Common myeloid progenitor, CD34-positive (primary cell): Measurements from ENCODE around the gene TUG1.

Experiments
- CTCF ChIA-PET: fragments of 350-600 bp; sonication (Branson Sonifier 250); formaldehyde crosslinking; loops from one replicate; lab custom pipeline; 2021; ENCODE audit warnings: antibody characterized with exemption; lab: Charles Lee
- POLR2A ChIA-PET: fragments of 350-600 bp; sonication (Branson Sonifier 250); formaldehyde crosslinking; loops from one replicate; lab custom pipeline; 2021; ENCODE audit warnings: antibody characterized with exemption; lab: Charles Lee
- DNase-seq, 3 donors: peaks; one replicate each; pipeline versions ENCODE4 v3.0.0 to v3.0.0-alpha.2; 2013
- H3K27ac ChIP-seq, 2 experiments: 1 replicate in 1 of 2; 2 replicates in 1 of 2; pipeline ENCODE4 v1.7.0; 2013; ENCODE audit warnings: inconsistent platforms in 2 of 2, low read length in 2 of 2, mild to moderate bottlenecking in 2 of 2, low read depth in 1 of 2, moderate library complexity in 1 of 2; ENCODE audit not compliant: severe bottlenecking in 2 of 2, insufficient read depth in 1 of 2, poor library complexity in 1 of 2
- H3K27me3 ChIP-seq, 5 experiments: replicated peaks in 2 of 5; 1 replicate in 3 of 5; 2 replicates in 2 of 5; pipeline versions ENCODE4 v1.6.1 to v1.7.0; 2013; ENCODE audit warnings: low read length in 4 of 5, mild to moderate bottlenecking in 2 of 5, moderate library complexity in 2 of 5, inconsistent platforms in 1 of 5; ENCODE audit not compliant: insufficient read depth in 5 of 5, control insufficient read depth in 4 of 5
- H3K36me3 ChIP-seq, 4 experiments: 1 replicate in 2 of 4; 2 replicates in 2 of 4; pipeline versions ENCODE4 v1.6.1 to v1.7.0; 2013; ENCODE audit warnings: low read length in 3 of 4, control low read depth in 1 of 4, mild to moderate bottlenecking in 1 of 4; ENCODE audit not compliant: control insufficient read depth in 4 of 4, insufficient read depth in 4 of 4
- H3K4me1 ChIP-seq, 4 experiments: 1 replicate in 3 of 4; 2 replicates in 1 of 4; pipeline versions ENCODE4 v1.6.1 to v1.7.1; 2013; ENCODE audit warnings: low read length in 3 of 4, mild to moderate bottlenecking in 3 of 4, control low read depth in 1 of 4, inconsistent platforms in 1 of 4, moderate library complexity in 1 of 4; ENCODE audit not compliant: control insufficient read depth in 4 of 4, insufficient read depth in 4 of 4; ENCODE audit errors: control extremely low read depth in 1 of 4
- H3K4me3 ChIP-seq, 7 experiments: 1 replicate in 4 of 7; 2 replicates in 3 of 7; pipeline versions ENCODE4 v1.5.1 to v1.7.0; 2013; ENCODE audit warnings: mild to moderate bottlenecking in 7 of 7, low read length in 6 of 7, moderate library complexity in 6 of 7, inconsistent platforms in 2 of 7, low read depth in 2 of 7, control low read depth in 1 of 7; ENCODE audit not compliant: insufficient read depth in 4 of 7, control insufficient read depth in 1 of 7; ENCODE audit errors: extremely low read depth in 1 of 7
- H3K9me3 ChIP-seq, 5 experiments: 1 replicate in 4 of 5; 2 replicates in 1 of 5; pipeline versions ENCODE4 v1.6.1 to v1.7.1; 2013; ENCODE audit warnings: low read length in 4 of 5, mild to moderate bottlenecking in 2 of 5, inconsistent platforms in 1 of 5, low read depth in 1 of 5, moderate library complexity in 1 of 5; ENCODE audit not compliant: control insufficient read depth in 4 of 5, insufficient read depth in 2 of 5; ENCODE audit errors: control extremely low read depth in 1 of 5
- WGBS: methylation state at CpG from one replicate; pipeline ENCODE4 v1.1.5; 2013; ENCODE audit not compliant: insufficient coverage; 5-methylcytosine and 5-hydroxymethylcytosine counted together

Gene TUG1

DNA sequence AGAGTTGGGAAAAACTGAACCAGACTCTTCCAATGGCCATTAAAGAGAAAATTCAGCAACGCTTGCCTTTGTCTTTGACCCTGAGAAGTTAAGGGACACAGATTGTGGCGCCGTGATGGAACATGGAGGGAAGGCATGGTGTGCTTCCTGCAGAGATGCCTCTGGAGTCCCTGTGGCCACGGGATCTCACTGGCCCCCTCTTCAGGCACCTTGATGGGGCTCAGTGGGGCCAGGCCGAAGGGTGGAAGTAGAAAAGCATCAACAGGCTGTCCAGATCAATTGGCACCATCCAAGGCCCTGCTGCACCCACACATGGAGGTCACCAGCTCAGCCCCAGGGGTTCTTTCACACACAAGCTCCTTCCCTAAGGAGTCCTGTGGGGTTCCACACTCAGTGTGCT is 43.4 kb upstream of the TUG1 start:
- DNase-seq, result no peak
- Histone ChIP-seq H3K36me3 (peaks cover 3 to 62% (median 38%) of the 10 kb centered on the region in 4 experiments), H3K27me3 (peaks cover 0 to 8% (median 0%) of the 10 kb centered on the region in 5 experiments), H3K27ac (no peak overlapping the region), H3K9me3 (no peaks in the 10 kb centered on the region), H3K4me3 (no peak overlapping the region), H3K4me1 (peaks cover 0 to 16% (median 8%) of the 10 kb centered on the region in 4 experiments)
- WGBS, result 92% methylated on average over 5 of the region's 5 CpGs
- POLR2A ChIA-PET, result no interaction called here
- CTCF ChIA-PET, result interaction anchor here (1.8 kb wide), 1 partner anchor 15 kb away, joined by 6 read pairs; no protein-coding TSS in a partner anchor

DNA sequence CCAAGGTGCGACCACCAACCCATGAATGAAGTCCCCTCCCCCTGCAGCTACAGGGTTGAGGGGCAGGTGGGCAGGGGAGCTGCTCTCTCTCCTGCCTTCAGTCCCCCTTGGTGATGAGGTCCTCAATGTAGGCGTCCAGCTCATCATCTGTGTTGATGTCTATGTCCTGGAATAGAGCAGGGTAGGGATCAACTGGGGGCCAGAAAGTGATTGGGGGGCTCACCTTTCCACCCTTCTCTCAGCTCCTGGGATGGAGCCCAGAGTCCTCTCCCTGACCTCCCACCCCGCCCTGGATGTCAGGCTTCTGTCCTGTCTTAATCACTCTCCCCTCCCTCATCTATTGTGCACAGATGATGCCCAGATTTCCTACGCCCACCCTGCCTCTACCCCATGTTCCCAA is 42.4 kb upstream of the TUG1 start:
- no peaks in the 10 kb centered on the region for H3K9me3 ChIP-seq
- no peak overlapping the region for H3K27ac ChIP-seq
- ChIA-PET CTCF (interaction anchor here (1.1 to 1.8 kb wide), 2 partner anchors 14 to 20 kb away, joined by 3 to 6 read pairs; no protein-coding TSS in a partner anchor), POLR2A (no interaction called here)
- H3K36me3 ChIP-seq, result peaks cover 3 to 72% (median 48%) of the 10 kb centered on the region in 4 experiments
- no peak overlapping the region for H3K4me3 ChIP-seq
- peaks cover 0 to 2% (median 0%) of the 10 kb centered on the region in 5 experiments for H3K27me3 ChIP-seq
- no peak for DNase-seq
- WGBS, result 100% methylated on average over 4 of the region's 4 CpGs
- H3K4me1 ChIP-seq, result peaks cover 0 to 6% (median 3%) of the 10 kb centered on the region in 4 experiments

DNA sequence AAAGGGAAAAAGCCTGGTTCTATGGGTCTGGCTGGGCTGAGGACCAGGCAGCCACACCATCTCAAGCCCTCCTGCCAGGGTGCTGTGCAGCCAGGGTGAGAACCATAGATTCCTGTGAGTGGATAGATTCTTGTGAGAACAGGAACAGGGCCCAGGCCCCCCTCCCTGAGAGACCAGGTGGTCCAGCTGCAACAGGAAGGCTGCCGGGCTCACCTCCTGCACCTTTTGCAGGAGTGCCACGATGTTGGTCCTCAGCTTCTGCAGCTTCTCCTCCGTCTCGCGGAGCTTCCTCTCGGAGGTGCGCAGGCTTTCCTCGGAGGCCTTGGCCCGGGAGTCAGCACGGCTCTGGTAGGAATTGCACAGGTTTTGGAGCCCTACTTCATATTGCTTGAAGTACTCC is 41.3 kb upstream of the TUG1 start:
- Histone ChIP-seq H3K27me3 (no peaks in the 10 kb centered on the region), H3K36me3 (peaks cover 4 to 83% (median 58%) of the 10 kb centered on the region in 4 experiments), H3K4me1 (no peaks in the 10 kb centered on the region), H3K27ac (no peak overlapping the region), H3K4me3 (no peak overlapping the region), H3K9me3 (no peaks in the 10 kb centered on the region)
- ChIA-PET CTCF (no interaction called here), POLR2A (interaction anchor here (0.6 kb wide), 1 partner anchor 291 kb away, joined by 3 read pairs; no protein-coding TSS in a partner anchor)
- 97% methylated on average over 6 of the region's 10 CpGs for WGBS
- DNase-seq, result no peak

DNA sequence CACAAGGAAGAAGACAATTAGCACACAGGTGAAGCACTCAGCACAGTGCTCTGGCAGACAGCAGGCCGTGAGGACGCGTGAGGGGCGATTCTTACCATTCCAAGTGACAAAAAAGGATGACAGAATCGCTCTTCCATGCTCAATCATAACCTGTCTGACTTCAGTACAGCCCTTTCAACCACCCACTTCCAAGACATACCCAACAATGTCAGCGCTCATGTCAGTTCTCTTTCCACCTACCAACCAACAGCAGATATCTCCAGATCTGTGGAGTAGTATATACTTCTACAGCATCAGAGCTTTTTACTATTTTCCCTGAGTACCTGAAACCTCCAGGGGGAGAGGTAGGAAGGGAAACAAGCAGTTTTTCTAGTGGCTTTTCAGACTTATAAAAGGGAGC is 40.7 kb upstream of the TUG1 start:
- ChIA-PET CTCF (no interaction called here), POLR2A (no interaction called here)
- no peak for DNase-seq
- WGBS, result 100% methylated on average over 6 of the region's 6 CpGs
- Histone ChIP-seq H3K36me3 (peaks cover 6 to 84% (median 64%) of the 10 kb centered on the region in 4 experiments), H3K4me1 (no peaks in the 10 kb centered on the region), H3K27ac (no peak overlapping the region), H3K27me3 (no peaks in the 10 kb centered on the region), H3K9me3 (no peaks in the 10 kb centered on the region), H3K4me3 (no peak overlapping the region)

DNA sequence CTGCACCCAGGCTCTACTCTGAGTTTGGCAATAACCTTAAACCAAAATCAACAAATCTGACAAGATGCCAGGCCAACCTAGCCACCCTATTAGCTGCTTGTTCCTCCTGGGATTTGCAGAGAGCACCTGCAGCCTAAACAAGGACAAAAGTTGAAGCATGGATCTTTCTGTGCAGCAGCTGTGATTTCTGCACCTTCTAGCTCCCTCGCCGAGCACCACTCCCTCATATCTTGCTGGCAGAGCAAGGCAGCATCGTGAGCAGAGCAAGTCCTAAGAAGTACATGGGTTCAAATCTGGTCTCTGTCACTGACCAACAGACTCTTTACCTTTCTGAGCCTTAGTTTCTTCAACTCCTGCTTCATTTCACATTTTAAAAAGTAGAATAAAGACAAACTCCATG is 38.8 kb upstream of the TUG1 start:
- H3K4me1 ChIP-seq, result no peaks in the 10 kb centered on the region
- no peak for DNase-seq
- no peak overlapping the region for H3K4me3 ChIP-seq
- WGBS, result 94% methylated on average over 3 of the region's 3 CpGs
- H3K27ac ChIP-seq, result no peak overlapping the region
- ChIA-PET POLR2A (interaction anchor here (0.7 kb wide), 1 partner anchor 23 kb away, joined by 8 read pairs; no protein-coding TSS in a partner anchor), CTCF (interaction anchor here (1.0 to 2.0 kb wide), 3 partner anchors 13 to 17 kb away, joined by 3 to 6 read pairs (median 5); no protein-coding TSS in a partner anchor)
- H3K36me3 ChIP-seq, result peaks cover 12 to 92% (median 76%) of the 10 kb centered on the region in 4 experiments
- no peaks in the 10 kb centered on the region for H3K9me3 ChIP-seq
- no peaks in the 10 kb centered on the region for H3K27me3 ChIP-seq

DNA sequence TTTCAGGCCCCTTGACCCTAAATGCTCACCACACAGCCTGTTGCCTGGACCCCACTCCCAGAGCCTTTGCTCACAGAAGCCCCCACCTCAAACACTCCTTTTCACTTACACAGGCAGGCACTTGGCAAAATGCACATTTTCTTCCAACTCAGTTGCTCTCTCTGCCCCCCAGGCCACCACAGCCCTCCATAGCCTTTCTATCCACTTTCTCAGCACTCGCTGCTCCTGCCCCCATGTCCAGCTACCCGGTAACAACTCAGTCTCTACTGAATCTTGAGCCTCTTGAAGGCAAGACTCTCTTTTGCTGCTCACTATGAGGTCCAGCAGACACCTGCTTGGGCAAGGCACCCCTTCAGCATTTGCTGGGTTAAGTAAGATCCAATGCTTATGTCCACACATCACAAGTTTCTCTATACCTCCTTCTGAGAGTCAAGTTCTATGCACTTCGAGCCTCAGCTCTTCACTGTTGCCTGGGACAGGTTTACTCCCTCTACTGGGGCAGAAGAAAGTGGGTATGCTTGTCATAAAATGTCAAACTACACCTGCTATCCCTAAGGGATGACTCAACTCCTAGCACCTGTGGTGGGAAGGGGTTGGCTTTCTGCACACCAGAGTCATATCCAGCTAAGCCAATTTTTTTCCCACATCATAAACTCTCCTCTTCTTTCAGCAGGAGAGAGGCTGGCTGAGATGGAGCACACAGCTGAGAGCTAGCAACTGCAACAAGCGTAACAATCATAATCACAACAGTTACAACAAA is 37.3 kb upstream of the TUG1 start:
- H3K4me1 ChIP-seq, result no peaks in the 10 kb centered on the region
- DNase-seq, result no peak
- ChIA-PET CTCF (interaction anchor here (1.0 to 2.0 kb wide), 2 partner anchors 10 to 15 kb away, joined by 3 to 6 read pairs; no protein-coding TSS in a partner anchor), POLR2A (no interaction called here)
- no peak overlapping the region for H3K27ac ChIP-seq
- no peak overlapping the region for H3K4me3 ChIP-seq
- H3K36me3 ChIP-seq, result peaks cover 18 to 92% (median 78%) of the 10 kb centered on the region in 4 experiments
- 100% methylated on average over 2 of the region's 4 CpGs for WGBS
- no peaks in the 10 kb centered on the region for H3K27me3 ChIP-seq
- H3K9me3 ChIP-seq, result no peaks in the 10 kb centered on the region

DNA sequence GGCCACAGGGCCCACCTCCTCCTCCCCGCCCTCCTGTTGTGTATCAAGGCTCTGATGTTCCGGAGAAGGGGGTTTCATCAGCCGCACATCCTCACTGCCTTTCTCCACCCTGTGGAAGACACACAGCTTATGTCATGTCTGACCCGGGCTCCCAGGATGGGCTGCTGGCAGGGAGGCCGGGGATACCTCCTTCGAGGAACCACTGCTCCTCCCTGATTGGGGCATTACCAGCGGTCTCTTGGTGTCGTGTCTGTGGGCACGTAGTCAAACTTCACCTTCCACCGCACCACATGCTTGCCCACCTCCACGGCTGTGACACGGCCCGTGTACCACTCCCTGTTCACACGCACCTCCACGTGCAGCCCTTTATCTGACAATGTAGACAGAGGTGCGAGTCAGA is 36.4 kb upstream of the TUG1 start:
- no peaks in the 10 kb centered on the region for H3K4me1 ChIP-seq
- H3K4me3 ChIP-seq, result no peak overlapping the region
- no peak overlapping the region for H3K27ac ChIP-seq
- POLR2A ChIA-PET, result no interaction called here
- H3K27me3 ChIP-seq, result no peaks in the 10 kb centered on the region
- no peak for DNase-seq
- H3K9me3 ChIP-seq, result no peaks in the 10 kb centered on the region
- CTCF ChIA-PET, result no interaction called here
- peaks cover 22 to 92% (median 76%) of the 10 kb centered on the region in 4 experiments for H3K36me3 ChIP-seq
- 96% methylated on average over 16 of the region's 16 CpGs for WGBS
